GM12878 (cell line): ENCODE results near the gene FAM222B. TPM values are rescaled to one million over a fixed set of nuclear protein-coding genes. Genes with fewer than 3 reads are reported as not detected.

Experiments used
- ATAC-seq: fragments of 200-7000 bp; cut with Tn5 transposase; 3 replicates; pipeline ENCODE4 v1.9.1; 2020; ENCODE audit warnings: mild to moderate bottlenecking, moderate library complexity
- BruUV-seq: library from RNA; stranded (reverse); fragments of 400-500 nt; replicated peaks from 2 replicates; lab custom pipeline; 2021; lab: Mats Ljungman, UMichigan
- CTCF ChIA-PET: fragments of 300-600 bp; sonication (Branson Sonifier 250); formaldehyde crosslinking; extraction: SDS; loops from one replicate; lab custom pipeline; 2021; ENCODE audit warnings: inconsistent platforms; lab: Yijun Ruan, JAX
- POLR2A ChIA-PET: fragments of 350-600 bp; formaldehyde crosslinking; extraction: SDS; loops from one replicate; lab custom pipeline; 2021; ENCODE audit warnings: inconsistent platforms; lab: Charles Lee
- RAD21 ChIA-PET: fragments of 300-600 bp; sonication (Branson Sonifier 250); formaldehyde crosslinking; loops from one replicate; lab custom pipeline; 2023; ENCODE audit warnings: antibody characterized with exemption; ENCODE audit not compliant: unreplicated experiment; lab: Charles Lee
- SMC1A ChIA-PET: fragments of 300-600 bp; sonication (Branson Sonifier 250); formaldehyde crosslinking; loops from one replicate; lab custom pipeline; 2023; ENCODE audit not compliant: unreplicated experiment, uncharacterized antibody; lab: Charles Lee
- DNase-seq: peaks from one replicate; pipeline ENCODE4 v3.0.0-alpha.2; 2011; ENCODE audit warnings: low read depth, low spot score
- FAIRE-seq: peaks from 3 replicates; lab custom pipeline; 2011; peaks lifted over from hg19 to GRCh38; lab: Jason Lieb, UNC
- H2AFZ ChIP-seq: 2 replicates; pipeline ENCODE4 v1.6.0; 2011; ENCODE audit warnings: low read depth, low read length, control low read depth; ENCODE audit not compliant: control insufficient read depth
- H3K27ac ChIP-seq: 2 replicates; pipeline ENCODE4 v1.5.1; 2011; ENCODE audit warnings: control low read depth; ENCODE audit not compliant: control insufficient read depth, insufficient read depth
- H3K27me3 ChIP-seq, 2 experiments: replicated peaks in 1 of 2; 2 replicates each; pipeline versions ENCODE4 v1.6.0 to v1.6.1; 2011; ENCODE audit warnings: low read length in 1 of 2; ENCODE audit not compliant: control insufficient read depth in 2 of 2, insufficient read depth in 2 of 2
- H3K36me3 ChIP-seq, 2 experiments: 2 replicates each; pipeline ENCODE4 v1.5.1; 2011; ENCODE audit warnings: low read length in 1 of 2; ENCODE audit not compliant: control insufficient read depth in 2 of 2, insufficient read depth in 2 of 2
- H3K4me1 ChIP-seq: 2 replicates; pipeline ENCODE4 v1.6.1; 2011; ENCODE audit warnings: mild to moderate bottlenecking, low read length, moderate library complexity, mixed read lengths; ENCODE audit not compliant: control insufficient read depth, insufficient read depth
- H3K4me2 ChIP-seq: 2 replicates; pipeline ENCODE4 v1.6.0; 2011; ENCODE audit warnings: control low read depth; ENCODE audit not compliant: control insufficient read depth, insufficient read depth
- H3K4me3 ChIP-seq: fragments of 200-600 bp; sonication (generic); 2 replicates; pipeline ENCODE4 v1.5.1; 2016
- H3K79me2 ChIP-seq: 2 replicates; pipeline ENCODE4 v1.6.0; 2011; ENCODE audit warnings: low read length; ENCODE audit not compliant: control insufficient read depth, insufficient read depth
- H3K9ac ChIP-seq: 2 replicates; pipeline ENCODE4 v1.8.0; 2011; ENCODE audit warnings: low read length, control low read depth, mixed read lengths; ENCODE audit not compliant: control insufficient read depth, insufficient read depth
- H3K9me3 ChIP-seq: replicated peaks from 3 replicates; pipeline ENCODE4 v1.5.1; 2011; ENCODE audit warnings: mild to moderate bottlenecking, low read length; ENCODE audit not compliant: control insufficient read depth, insufficient read depth
- H4K20me1 ChIP-seq: 2 replicates; pipeline ENCODE4 v1.6.0; 2011; ENCODE audit not compliant: control insufficient read depth, insufficient read depth
- ASH2L ChIP-seq: fragments of 300-600, 200-600 bp; sonication (generic); IDR thresholded peaks from 2 replicates; pipeline ENCODE4 v1.6.1; 2017; ENCODE audit warnings: low read depth, mild to moderate bottlenecking, borderline replicate concordance
- BRCA1 ChIP-seq: IDR thresholded peaks from 2 replicates; pipeline ENCODE4 v1.6.1; 2011; ENCODE audit warnings: low read depth, low read length, improper control_type of control experiment
- FOS ChIP-seq: IDR thresholded peaks from 3 replicates; pipeline ENCODE4 v1.6.1; 2011; ENCODE audit warnings: borderline replicate concordance; ENCODE audit not compliant: insufficient read length; ENCODE audit errors: extremely low read depth
- FOXK2 ChIP-seq: fragments of 450-650 bp; IDR thresholded peaks from 2 replicates; pipeline ENCODE4 v1.6.1; 2017; ENCODE audit warnings: mild to moderate bottlenecking, moderate library complexity
- IKZF2 ChIP-seq, 2 experiments: fragments of 450-650 bp; IDR thresholded peaks; 2 replicates each; pipeline ENCODE4 v1.6.1; 2017; ENCODE audit warnings: mild to moderate bottlenecking in 2 of 2, moderate library complexity in 2 of 2
- MEF2A ChIP-seq: IDR thresholded peaks from 2 replicates; pipeline ENCODE4 v1.6.1; 2011; ENCODE audit warnings: low read depth, mild to moderate bottlenecking, low read length, moderate library complexity; ENCODE audit not compliant: insufficient read depth
- MYC ChIP-seq: IDR thresholded peaks from 2 replicates; pipeline ENCODE4 v1.6.1; 2011; ENCODE audit warnings: mild to moderate bottlenecking, low read length, moderate library complexity, inconsistent platforms; ENCODE audit not compliant: insufficient read depth, insufficient replicate concordance, insufficient read length, severe bottlenecking
- NFIC ChIP-seq: IDR thresholded peaks from 2 replicates; pipeline ENCODE4 v1.6.1; 2012; ENCODE audit warnings: low read depth, mild to moderate bottlenecking, inconsistent platforms, low read length, moderate library complexity
- NFXL1 ChIP-seq: fragments of 450-650 bp; IDR thresholded peaks from 2 replicates; pipeline ENCODE4 v1.6.1; 2017; ENCODE audit warnings: antibody characterized with exemption, mild to moderate bottlenecking, borderline replicate concordance
- SIX5 ChIP-seq: IDR thresholded peaks from 2 replicates; pipeline ENCODE4 v1.6.1; 2011; ENCODE audit warnings: mild to moderate bottlenecking, low read depth, low read length, moderate library complexity; ENCODE audit not compliant: severe bottlenecking
- TCF3 ChIP-seq: IDR thresholded peaks from 2 replicates; pipeline ENCODE4 v1.6.1; 2012; ENCODE audit warnings: low read depth, mild to moderate bottlenecking, low read length, borderline replicate concordance; ENCODE audit not compliant: insufficient read depth
- TCF7 ChIP-seq: IDR thresholded peaks from 2 replicates; pipeline ENCODE4 v1.6.1; 2014; ENCODE audit warnings: antibody characterized with exemption, borderline replicate concordance
- ZBTB33 ChIP-seq: fragments of 450-650 bp; IDR thresholded peaks from 2 replicates; pipeline ENCODE4 v1.6.1; 2017; ENCODE audit warnings: mild to moderate bottlenecking
- WGBS: methylation state at CpG from one replicate; pipeline ENCODE4 v1.1.6; 2016; ENCODE audit warnings: low lambda C conversion rate; ENCODE audit not compliant: insufficient replicate concordance, insufficient coverage; ENCODE audit errors: missing lambda C conversion rate; 5-methylcytosine and 5-hydroxymethylcytosine counted together
- in situ Hi-C: fragments of 300-500 bp; cut with MboI; formaldehyde crosslinking; loops from 9 replicates; pipeline ENCODE4 v1.14.3; 2018; ENCODE audit warnings: mixed read lengths
- intact Hi-C: fragments of 100-400 bp; cut with micrococcal nuclease; formaldehyde crosslinking; loops from one replicate; pipeline ENCODE4 v1.14.2; 2022; ENCODE audit not compliant: unreplicated experiment
- polyA plus RNA-seq, 11 experiments: library from polyadenylated mRNA; depleted of rRNA in 4 of 11; unstranded in 6 of 11; stranded (reverse) in 5 of 11; fragments of >200 nt; fragmentation: Nextera tagmentation in 4 of 11; fragmentation: Illumina TruSeq in 1 of 11; extraction: Ambion mirVana in 4 of 11; extraction: Trizol in 1 of 11; gene quantifications; 1 replicate in 1 of 11; 2 replicates in 10 of 11; pipeline versions ENCODE4 v1.2.1 to v1.2.3, GENCODE V29; 2011 to 2016; ENCODE audit warnings: inconsistent platforms in 2 of 11, missing spikeins in 2 of 11, low read depth in 1 of 11
- total RNA-seq, 4 experiments: library from RNA; depleted of rRNA in 3 of 4; stranded (reverse); fragments of >200 nt in 3 of 4; fragmentation: Illumina TruSeq in 1 of 4; extraction: Trizol in 1 of 4; gene quantifications; 2 replicates each; pipeline versions ENCODE4 v1.2.1 to v1.2.3, GENCODE V29; 2013 to 2021

FAM222B gene
- total and polyA plus RNA-seq, 10 of the 15 experiments (the other 5 are each of a cell fraction or from before 2014, with no cell fraction given) = 2.8 to 18.3 (median 6.4) TPM

- H2AFZ ChIP-seq = no peak overlapping the region
- SMC1A ChIA-PET = interaction anchor here (1.1 to 11.3 kb wide), 2 partner anchors 12 to 22 kb away, joined by 3 to 326 read pairs; partner anchors contain the start of genes PROCA1 and TRAF4
- peaks cover 0 to 3% of the 10 kb centered on the region in 2 experiments; a peak in 1 of 4 replicates for H3K36me3 ChIP-seq
- no peak overlapping the region for H3K9ac ChIP-seq
- no peak overlapping the region for H3K27ac ChIP-seq
- no peaks in the 10 kb centered on the region for H3K27me3 ChIP-seq
- H3K79me2 ChIP-seq = peaks cover 6% of the 10 kb centered on the region
- WGBS = 33% methylated on average over 1 of the region's 1 CpG
- intact Hi-C loops (no loop called here), in situ Hi-C loops (loop anchor here (25.0 kb wide), 1 partner anchor 1271 kb away; the partner anchor contains the start of gene KSR1)
- no peak for DNase-seq
- H3K9me3 ChIP-seq = peaks cover 6% of the 10 kb centered on the region; the same call in 2 of the 3 replicates
- H3K4me1 ChIP-seq = peaks cover 37% of the 10 kb centered on the region
- ATAC-seq = no peak
- FAIRE-seq = no peak
- no peak overlapping the region for H3K4me2 ChIP-seq
- no peak overlapping the region for H3K4me3 ChIP-seq
- POLR2A ChIA-PET = interaction anchor here (0.6 to 17.2 kb wide), 3 partner anchors 11 to 139 kb away, joined by 3 to 485 read pairs (median 4); partner anchors contain the start of gene TRAF4
- CTCF ChIA-PET = interaction anchor here (1.3 kb wide), 1 partner anchor 16 kb away, joined by 4 read pairs; no protein-coding TSS in a partner anchor
- RAD21 ChIA-PET = interaction anchor here (1.0 kb wide), 1 partner anchor 18 kb away, joined by 3 read pairs; no protein-coding TSS in a partner anchor
- H4K20me1 ChIP-seq = no peaks in the 10 kb centered on the region
- TF ChIP-seq NFIC (no peak), FOXK2 (no peak)
- BruUV-seq = no TSS peak
Measured at GRCh38 chr17:28733346-28733745, 109.2 kb downstream of the FAM222B start.

- Histone ChIP-seq H3K4me3 (no peak overlapping the region), H3K9me3 (peaks cover 1% of the 10 kb centered on the region; the same call in 1 of the 3 replicates), H4K20me1 (no peaks in the 10 kb centered on the region), H3K36me3 (peaks cover 2 to 3% of the 10 kb centered on the region in 2 experiments; a peak in 2 of 4 replicates), H3K4me1 (peaks cover 27% of the 10 kb centered on the region), H2AFZ (no peak overlapping the region), H3K9ac (no peak overlapping the region), H3K79me2 (peaks cover 8% of the 10 kb centered on the region), H3K27ac (no peak overlapping the region), H3K4me2 (no peak overlapping the region), H3K27me3 (no peaks in the 10 kb centered on the region)
- intact Hi-C loops = loop anchor here (5.0 to 10.0 kb wide), 2 partner anchors 112 to 385 kb away; partner anchors contain the start of gene FAM222B
- DNase-seq = no peak
- RAD21 ChIA-PET = interaction anchor here (0.7 to 6.8 kb wide), 5 partner anchors 10 to 172 kb away, joined by 3 to 375 read pairs (median 7); partner anchors contain the start of genes RPL23A and TRAF4
- no peak for FAIRE-seq
- in situ Hi-C loops = loop anchor here (25.0 kb wide), 1 partner anchor 1268 kb away; the partner anchor contains the start of gene KSR1
- SMC1A ChIA-PET = interaction anchor here (3.9 to 11.3 kb wide), 3 partner anchors 15 to 167 kb away, joined by 35 to 326 read pairs (median 60); partner anchors contain the start of genes FLOT2 and TRAF4
- WGBS = 83% methylated on average over 11 of the region's 11 CpGs
- no peak for ATAC-seq
- CTCF ChIA-PET = interaction anchor here (1.6 to 12.6 kb wide), 7 partner anchors 10 to 223 kb away, joined by 3 to 394 read pairs (median 63); partner anchors contain the start of genes DHRS13, FLOT2, PHF12 and TRAF4
- no TSS peak for BruUV-seq
- POLR2A ChIA-PET = interaction anchor here (0.5 to 17.2 kb wide), 5 partner anchors 10 to 205 kb away, joined by 4 to 485 read pairs (median 5); partner anchors contain the start of genes RPL23A and TRAF4
- TF ChIP-seq ZBTB33 (no peak), ASH2L (no peak), BRCA1 (no peak), SIX5 (no peak), IKZF2 (IDR thresholded peaks at IDR 0.05) (no peak), MEF2A (no peak), NFXL1 (no peak), TCF7 (no peak), FOS (no peak), MYC (no peak), TCF3 (no peak)
Measured at GRCh38 chr17:28729950-28730330, 112.7 kb downstream of the FAM222B start.
